ENCODE data around the gene RBBP8NL. TPM values are rescaled to one million over a fixed set of nuclear protein-coding genes. Genes with fewer than 3 reads are reported as not detected.

RBBP8NL gene
- total and polyA plus RNA-seq, 2 of the 8 experiments (the other 6 are each of a cell fraction or from before 2014, with no cell fraction given), result 0.43 to 0.48 TPM

GRCh38 chr20:62411479-62412193 is 15.7 kb downstream of the RBBP8NL start:
- Histone ChIP-seq H2BK15ac (ENCODE audit: low read length) (no peak overlapping the region), H3K4ac (replicated peaks; ENCODE audit: insufficient read length, low read depth, low read length) (no peak overlapping the region), H2AFZ (ENCODE audit: low read length) (no peak overlapping the region), H4K8ac (ENCODE audit: extremely low read depth, insufficient read depth, low read length) (no peak overlapping the region), H2BK20ac (ENCODE audit: low read length) (no peak overlapping the region), H3K4me1 (replicated peaks in 1 of 4; ENCODE audit: control insufficient read depth in 3 of 4, insufficient read depth in 4 of 4, low read length in 3 of 4) (peaks cover 0 to 16% (median 2%) of the 10 kb centered on the region in 4 experiments; a peak in 6 of 7 replicates), H2BK5ac (ENCODE audit: low read depth, low read length) (no peak overlapping the region), H3K27ac (ENCODE audit: low read depth, low read length) (no peak overlapping the region), H3K9ac (replicated peaks in 1 of 4; ENCODE audit: extremely low read depth in 1 of 4, low read depth in 3 of 4, low read length in 3 of 4) (no peak overlapping the region), H4K5ac (ENCODE audit: insufficient read length, low read depth, low read length) (no peak overlapping the region), H3K9me3 (ENCODE audit: insufficient read depth in 2 of 2, low read depth in 1 of 2, low read length in 1 of 2) (no peaks in the 10 kb centered on the region), H3K56ac (replicated peaks; ENCODE audit: insufficient read length, low read depth, low read length) (no peak overlapping the region), H3K79me2 (ENCODE audit: control insufficient read depth in 1 of 2, insufficient read depth in 2 of 2, low read length in 2 of 2) (no peaks in the 10 kb centered on the region), H3K4me3 (ENCODE audit: extremely low read depth in 1 of 4, insufficient read depth in 2 of 4, low read depth in 3 of 4, low read length in 4 of 4) (no peak overlapping the region), H3K27me3 (replicated peaks in 1 of 4; ENCODE audit: control insufficient read depth in 3 of 4, extremely low read depth in 1 of 4, insufficient read depth in 3 of 4, low read length in 3 of 4) (peaks cover 0 to 8% (median 0%) of the 10 kb centered on the region in 4 experiments; a peak in 2 of 7 replicates), H4K91ac (replicated peaks; ENCODE audit: insufficient read length, low read length) (no peak overlapping the region), H3K18ac (ENCODE audit: extremely low read depth, low read length) (no peak overlapping the region), H2BK120ac (replicated peaks; ENCODE audit: low read depth, low read length) (no peak overlapping the region), H3K79me1 (ENCODE audit: low read depth, low read length) (no peaks in the 10 kb centered on the region), H2BK12ac (ENCODE audit: low read depth, low read length) (peak overlapping the region; percentile 29; the same call in 1 of the 2 replicates), H3K4me2 (ENCODE audit: insufficient read depth in 1 of 2, low read depth in 2 of 2, low read length in 2 of 2) (no peak overlapping the region), H3K23ac (ENCODE audit: insufficient read length) (no peak overlapping the region), H3K14ac (ENCODE audit: insufficient read length) (no peak overlapping the region), H3K36me3 (ENCODE audit: control insufficient read depth in 2 of 4, insufficient read depth in 4 of 4, low read length in 3 of 4) (no peaks in the 10 kb centered on the region), H3K23me2 (ENCODE audit: low read depth, low read length) (no peaks in the 10 kb centered on the region; the same call in 1 of the 2 replicates), H4K20me1 (replicated peaks in 1 of 2; ENCODE audit: control insufficient read depth in 1 of 2, insufficient read depth in 2 of 2, low read length in 2 of 2) (peaks cover 0 to 2% of the 10 kb centered on the region in 2 experiments), H2AK5ac (ENCODE audit: low read depth, low read length) (no peak overlapping the region)
- TF ChIP-seq NRF1 (IDR thresholded peaks at IDR 0.05; ENCODE audit: low read depth, low read length), result no peak
- TF ChIP-seq NANOG (IDR thresholded peaks at IDR 0.05; ENCODE audit: insufficient read depth, low read depth, low read length, poor library complexity, severe bottlenecking), result no peak
- TF ChIP-seq GTF2F1 (IDR thresholded peaks at IDR 0.05; ENCODE audit: borderline replicate concordance, low read depth, low read length), result no peak
- TF ChIP-seq HDAC6 (IDR thresholded peaks at IDR 0.05; ENCODE audit: low read depth, low read length), result no peak
- TF ChIP-seq CBX5 (IDR thresholded peaks at IDR 0.05; ENCODE audit: low read depth, low read length), result no peak
- no peak for TF ChIP-seq TCF12 (IDR thresholded peaks at IDR 0.05; ENCODE audit: low read depth, low read length)
- TF ChIP-seq SP2 (IDR thresholded peaks at IDR 0.05; ENCODE audit: low read length), result no peak
- no peak for TF ChIP-seq EP300 (IDR thresholded peaks at IDR 0.05; ENCODE audit: borderline replicate concordance in 1 of 2, low read depth in 2 of 2, low read length in 2 of 2)
- no peak for TF ChIP-seq SP1 (IDR thresholded peaks at IDR 0.05; ENCODE audit: low read depth, low read length)
- CTCF ChIA-PET (ENCODE audit: partially characterized antibody), result interaction anchor here (0.6 to 7.1 kb wide), 18 partner anchors 8 to 258 kb away, joined by 3 to 104 read pairs (median 6); partner anchors contain the start of gene RBBP8NL
- DNase-seq (ENCODE audit: low read depth in 1 of 2, low spot score in 2 of 2) (no peak), FAIRE-seq (no peak)
- 86% methylated on average over 23 of the region's 24 CpGs; no CpG with 5 or more reads in 1 of the 2 experiments for WGBS, 2 experiments (ENCODE audit: extremely low coverage in 1 of 2, insufficient coverage in 1 of 2, insufficient read length in 1 of 2, insufficient replicate concordance in 2 of 2, low coverage in 1 of 2, low lambda C conversion rate in 2 of 2, missing lambda C conversion rate in 1 of 2)
- POLR2A ChIA-PET (ENCODE audit: partially characterized antibody), result interaction anchor here (1.5 to 4.0 kb wide), 2 partner anchors 9 to 22 kb away, joined by 4 to 25 read pairs; no protein-coding TSS in a partner anchor

Data from H1 (cell line).